Natural killer cell (primary cell): Measurements from ENCODE around the gene DHRS1. TPM values are rescaled to one million over a fixed set of nuclear protein-coding genes. Genes with fewer than 3 reads are reported as not detected.
A peak's percentile ranks its signal among the peaks of the same experiment; 100 is the strongest.

Experiments used
- ATAC-seq, 3 donors: fragments of 150-1000 bp in 2 of 3; fragments of 200-7000 bp in 1 of 3; cut with Tn5 transposase; 1 replicate in 1 of 3; 2 replicates in 2 of 3; pipeline ENCODE4 v1.10.0; 2021; ENCODE audit warnings: mild to moderate bottlenecking in 2 of 3, moderate library complexity in 2 of 3
- DNase-seq, 2 donors: peaks; one replicate each; pipeline versions ENCODE4 v3.0.0 to v3.0.0-alpha.2; 2013 to 2021; ENCODE audit warnings: mixed read lengths in 1 of 2
- H3K27ac ChIP-seq: one replicate; pipeline ENCODE4 v1.5.1; 2013; ENCODE audit warnings: mild to moderate bottlenecking, low read length
- H3K27me3 ChIP-seq: one replicate; pipeline ENCODE4 v1.6.1; 2013; ENCODE audit warnings: low read length; ENCODE audit not compliant: control insufficient read depth, insufficient read depth
- H3K36me3 ChIP-seq: one replicate; pipeline ENCODE4 v1.6.1; 2013; ENCODE audit warnings: low read length; ENCODE audit not compliant: control insufficient read depth, insufficient read depth
- H3K4me1 ChIP-seq: one replicate; pipeline ENCODE4 v1.6.1; 2013; ENCODE audit warnings: low read length; ENCODE audit not compliant: control insufficient read depth, insufficient read depth
- H3K4me3 ChIP-seq: one replicate; pipeline ENCODE4 v1.5.1; 2013; ENCODE audit warnings: low read length
- H3K9me3 ChIP-seq: one replicate; pipeline ENCODE4 v1.6.1; 2013; ENCODE audit warnings: low read length; ENCODE audit not compliant: control insufficient read depth, insufficient read depth
- H3K27ac Mint-ChIP-seq, 2 donors: one replicate each; pipeline ENCODE4 v1.8.0; 2022; ENCODE audit warnings: mild to moderate bottlenecking in 2 of 2, mixed read lengths in 2 of 2, moderate library complexity in 1 of 2
- H3K27me3 Mint-ChIP-seq, 2 donors: one replicate each; pipeline ENCODE4 v1.8.0; 2022; ENCODE audit warnings: low read depth in 2 of 2, mixed read lengths in 2 of 2
- H3K36me3 Mint-ChIP-seq: one replicate; pipeline ENCODE4 v1.8.0; 2022; ENCODE audit warnings: mixed read lengths
- H3K4me1 Mint-ChIP-seq, 2 donors: one replicate each; pipeline ENCODE4 v1.8.0; 2022; ENCODE audit warnings: mixed read lengths in 2 of 2
- H3K4me3 Mint-ChIP-seq: one replicate; pipeline ENCODE4 v1.8.0; 2022; ENCODE audit warnings: mild to moderate bottlenecking, moderate library complexity, mixed read lengths
- H3K9me3 Mint-ChIP-seq, 2 donors: one replicate each; pipeline ENCODE4 v1.8.0; 2022; ENCODE audit warnings: mixed read lengths in 2 of 2
- CTCF ChIP-seq: fragments of 200-600 bp; IDR thresholded peaks from one replicate; pipeline ENCODE4 v1.8.0; 2022; ENCODE audit warnings: antibody characterized with exemption
- WGBS: methylation state at CpG from one replicate; pipeline ENCODE4 v1.1.7; 2013; ENCODE audit warnings: missing lambda C conversion rate; ENCODE audit not compliant: insufficient coverage; 5-methylcytosine and 5-hydroxymethylcytosine counted together
- intact Hi-C: fragments of 100-400 bp; cut with micrococcal nuclease; formaldehyde crosslinking; loops from one replicate; pipeline ENCODE4 v1.14.2; 2022
- total RNA-seq, 4 donors: library from RNA; stranded (reverse); fragments of 120-200 nt in 1 of 4; gene quantifications; one replicate each; pipeline versions ENCODE4 v1.2.3 to v1.2.4, GENCODE V29; 2013 to 2022

Gene DHRS1
- total RNA-seq, 3 donors from 2014 or later (not counting 1 experiment from before 2014, with no cell fraction given): 39.8 to 59.0 (median 43.3) TPM

DNA sequence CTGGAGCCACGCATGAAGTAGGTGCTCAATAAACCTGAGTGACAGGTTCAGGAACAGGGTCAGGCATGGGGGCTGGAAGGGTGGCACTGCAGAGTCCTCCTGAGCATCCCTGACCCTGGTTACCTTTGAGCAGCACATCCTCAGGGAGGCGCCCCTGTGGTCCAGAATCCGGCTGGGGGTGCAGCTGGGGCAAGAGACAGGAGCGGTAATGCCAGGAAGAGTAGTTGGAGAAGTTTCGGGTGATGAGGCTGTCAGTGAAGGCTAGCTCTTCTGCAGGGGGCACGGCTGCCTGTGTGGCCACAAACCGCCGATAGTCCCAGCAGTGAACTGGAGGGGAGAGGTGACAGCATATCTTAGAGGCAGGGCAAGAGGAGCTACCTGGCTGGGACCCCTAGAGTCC is 30.2 kb downstream of the DHRS1 start:
- Histone ChIP-seq H3K27me3 (no peaks in the 10 kb centered on the region), H3K4me1 (peaks cover 23% of the 10 kb centered on the region), H3K36me3 (peaks cover 29% of the 10 kb centered on the region), H3K9me3 (no peaks in the 10 kb centered on the region), H3K27ac (no peak overlapping the region), H3K4me3 (no peak overlapping the region)
- no peaks in the 10 kb centered on the region for H3K27me3 Mint-ChIP-seq
- peaks cover 25 to 30% of the 10 kb centered on the region in 2 donors for H3K4me1 Mint-ChIP-seq
- H3K27ac Mint-ChIP-seq: peak overlapping the region in 1 of 2 donors; percentile 47
- H3K4me3 Mint-ChIP-seq: peak overlapping the region; percentile 40
- WGBS: 96% methylated on average over 8 of the region's 8 CpGs
- peaks cover 11% of the 10 kb centered on the region for H3K36me3 Mint-ChIP-seq
- no peak for TF ChIP-seq CTCF
- no peaks in the 10 kb centered on the region for H3K9me3 Mint-ChIP-seq
- intact Hi-C loops: no loop called here
- no peak for DNase-seq
- ATAC-seq: no peak

DNA sequence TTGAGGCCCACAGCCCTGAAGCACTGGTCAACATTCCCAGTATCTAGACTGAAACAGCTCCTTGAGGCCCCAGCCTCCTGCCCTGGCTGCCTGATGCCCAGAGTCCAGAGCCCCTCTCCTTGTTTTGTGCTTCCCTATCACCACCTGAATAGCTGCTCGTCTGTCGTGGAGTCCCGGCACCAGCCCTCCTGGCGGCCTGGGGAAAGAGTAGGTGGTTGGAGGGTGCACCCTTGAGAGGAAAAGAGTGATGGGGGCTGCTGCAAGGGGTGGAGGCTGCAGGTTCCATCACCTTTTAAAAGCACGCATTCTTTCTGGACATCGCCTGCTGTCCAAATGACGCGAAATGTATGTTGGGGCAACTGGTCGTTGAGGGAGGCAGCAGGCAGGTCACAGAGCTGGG is 31.4 kb downstream of the DHRS1 start:
- WGBS: 98% methylated on average over 9 of the region's 9 CpGs

DNA sequence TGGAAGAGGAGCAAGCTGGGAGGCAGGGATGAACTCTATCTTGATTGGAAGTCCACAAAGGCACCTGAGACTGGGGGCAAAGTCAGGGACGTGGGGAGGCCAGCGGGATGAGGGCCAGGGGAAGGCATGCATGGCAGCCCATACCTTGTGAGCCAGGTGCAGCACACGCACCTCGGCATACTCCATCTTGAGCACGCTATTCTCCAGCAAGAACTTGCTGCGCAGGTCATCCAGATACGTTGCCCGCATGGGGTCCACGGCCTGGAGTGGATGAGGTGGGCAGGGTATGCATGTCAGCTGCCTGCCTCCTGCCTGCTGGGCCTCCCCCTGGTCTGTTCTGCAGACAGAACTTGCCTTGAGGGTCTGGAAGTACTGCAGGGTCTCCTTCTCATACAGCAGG is 32.1 kb downstream of the DHRS1 start:
- H3K9me3 ChIP-seq: no peaks in the 10 kb centered on the region
- H3K9me3 Mint-ChIP-seq: no peaks in the 10 kb centered on the region
- no peak overlapping the region for H3K27ac ChIP-seq
- H3K4me1 ChIP-seq: peaks cover 14% of the 10 kb centered on the region
- no peak overlapping the region for H3K4me3 ChIP-seq
- H3K36me3 ChIP-seq: peaks cover 29% of the 10 kb centered on the region
- H3K27me3 Mint-ChIP-seq: no peaks in the 10 kb centered on the region
- TF ChIP-seq CTCF: no peak
- ATAC-seq: no peak
- DNase-seq: no peak
- WGBS: over 99% methylated on average over 9 of the region's 9 CpGs
- peaks cover 11% of the 10 kb centered on the region for H3K36me3 Mint-ChIP-seq
- H3K4me1 Mint-ChIP-seq: peaks cover 20 to 24% of the 10 kb centered on the region in 2 donors
- H3K4me3 Mint-ChIP-seq: peak overlapping the region; percentile 3
- no peaks in the 10 kb centered on the region for H3K27me3 ChIP-seq
- intact Hi-C loops: no loop called here
- peak overlapping the region in 1 of 2 donors; percentile 6 for H3K27ac Mint-ChIP-seq

More for the DNA sequence above, 31.4 kb downstream of the DHRS1 start:
- TF ChIP-seq CTCF: no peak
- intact Hi-C loops: no loop called here
- H3K4me3 ChIP-seq: no peak overlapping the region
- ATAC-seq (no peak), DNase-seq (no peak)
- H3K27ac Mint-ChIP-seq: no peak overlapping the region
- peaks cover 29% of the 10 kb centered on the region for H3K36me3 ChIP-seq
- H3K36me3 Mint-ChIP-seq: peaks cover 11% of the 10 kb centered on the region
- no peaks in the 10 kb centered on the region for H3K9me3 Mint-ChIP-seq
- H3K4me1 Mint-ChIP-seq: peaks cover 25 to 30% of the 10 kb centered on the region in 2 donors
- no peak overlapping the region for H3K4me3 Mint-ChIP-seq
- no peaks in the 10 kb centered on the region for H3K9me3 ChIP-seq
- H3K27me3 ChIP-seq: no peaks in the 10 kb centered on the region
- H3K27ac ChIP-seq: no peak overlapping the region
- H3K27me3 Mint-ChIP-seq: no peaks in the 10 kb centered on the region
- H3K4me1 ChIP-seq: peaks cover 15% of the 10 kb centered on the region
